Psoas muscle (tissue), 8 donors: ENCODE data around the gene GRIN3B. TPM values are rescaled to one million over a fixed set of nuclear protein-coding genes. Genes with fewer than 3 reads are reported as not detected.

Experiments used
- ATAC-seq, 4 donors: fragments of 200-7000 bp; cut with Tn5 transposase; one replicate each; pipeline ENCODE4 v1.9.1; 2020; ENCODE audit warnings: moderate library complexity in 3 of 4, mild to moderate bottlenecking in 2 of 4
- DNase-seq, 2 donors: peaks; one replicate each; pipeline ENCODE4 v3.0.0-alpha.2; 2020
- H3K27ac ChIP-seq: fragments of 200-600 bp; one replicate; pipeline ENCODE4 v1.8.0; 2022
- H3K27me3 ChIP-seq, 3 donors: fragments of 200-600 bp in 1 of 3; one replicate each; pipeline versions ENCODE4 v1.6.1 to v1.8.0; 2013 to 2022; ENCODE audit warnings: low read length in 2 of 3, mild to moderate bottlenecking in 2 of 3, moderate library complexity in 1 of 3; ENCODE audit not compliant: insufficient read depth in 3 of 3
- H3K36me3 ChIP-seq, 2 donors: fragments of 200-600 bp in 1 of 2; one replicate each; pipeline versions ENCODE4 v1.6.1 to v1.8.0; 2013 to 2022; ENCODE audit warnings: low read depth in 1 of 2, mild to moderate bottlenecking in 1 of 2, moderate library complexity in 1 of 2; ENCODE audit not compliant: insufficient read depth in 1 of 2
- H3K4me1 ChIP-seq: fragments of 200-600 bp; one replicate; pipeline ENCODE4 v1.8.0; 2022
- H3K4me3 ChIP-seq: fragments of 200-600 bp; one replicate; pipeline ENCODE4 v1.8.0; 2022; ENCODE audit warnings: mild to moderate bottlenecking
- H3K9me3 ChIP-seq: fragments of 200-600 bp; one replicate; pipeline ENCODE4 v1.8.0; 2022
- CTCF ChIP-seq: fragments of 200-600 bp; IDR thresholded peaks from one replicate; pipeline ENCODE4 v1.8.0; 2022; ENCODE audit warnings: antibody characterized with exemption
- WGBS, 3 donors: extraction: QIAGEN DNeasy Blood & Tissue Kit; methylation state at CpG; one replicate each; pipeline versions ENCODE4 v1.1.6 to v1.1.7; 2013; 5-methylcytosine and 5-hydroxymethylcytosine counted together
- intact Hi-C, 2 donors: fragments of 100-400 bp; cut with DNase I; formaldehyde crosslinking; loops; one replicate each; pipeline versions ENCODE4 v1.11.0 to v1.14.2; 2022
- polyA plus RNA-seq, 3 donors: library from polyadenylated mRNA; stranded (reverse); fragments of 200-250 nt; gene quantifications; one replicate each; pipeline ENCODE4 v1.2.3, GENCODE V29; 2013
- total RNA-seq, 4 donors: library from RNA; stranded (reverse); fragmentation: NEBNext Ultra II Directional in 2 of 4; extraction: Animal tissue kit (Norgen Biotek cat#: 25700) in 2 of 4; gene quantifications; one replicate each; pipeline versions ENCODE4 v1.2.1 to v1.2.4, GENCODE V29; 2021 to 2023
- donor health status: healthy with polysubstance abuse.
- donor health status: DM: no; HTN: no; CAD: no; lungs with moderate emphysema.
- donor health status: Bipolar disorder and iron deficiency.
- donor health status: healthy.
- donor health status: DM: yes; HTN: yes; CAD: no.
- donor health status: DM: no; HTN: no; CAD: no.
- donor health status: DM: no; HTN: no; CAD: no.
- donor health status: DM: yes; HTN: yes; CAD: no.

GRIN3B gene
- total and polyA plus RNA-seq, 7 donors, result 0.01 to 0.16 TPM; not detected in 5

DNA sequence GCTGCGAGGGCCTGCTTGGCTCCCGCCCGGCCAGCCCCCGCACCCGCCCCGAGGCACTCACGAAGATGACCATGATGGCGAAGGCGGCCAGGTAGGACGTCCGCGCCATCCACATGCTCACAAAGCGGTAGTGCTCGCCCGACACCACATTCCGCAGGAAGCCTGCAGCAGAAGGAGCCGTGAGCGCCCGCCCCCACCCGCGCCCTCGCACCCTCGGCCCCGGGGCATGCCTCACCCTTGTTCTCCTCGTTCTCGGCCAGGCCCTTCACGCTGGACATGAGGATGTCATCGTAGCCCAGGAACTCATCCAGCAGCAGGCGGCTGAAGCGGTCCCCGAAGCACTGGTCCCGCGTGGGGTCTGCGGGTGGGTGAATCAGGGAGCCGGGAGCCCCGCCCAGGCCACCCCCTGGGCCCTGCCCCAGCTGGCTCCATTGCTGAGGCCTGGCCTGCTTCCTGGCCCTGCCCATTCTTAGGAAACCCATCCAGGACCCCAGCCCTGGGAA lies 11.7 kb downstream of the GRIN3B start:
- ATAC-seq (no peak), DNase-seq (no peak)
- TF ChIP-seq CTCF, result no peak
- Histone ChIP-seq H3K27ac (no peak overlapping the region), H3K27me3 (no peaks in the 10 kb centered on the region), H3K4me3 (no peak overlapping the region), H3K36me3 (peaks cover 13 to 59% of the 10 kb centered on the region in 2 donors), H3K9me3 (no peaks in the 10 kb centered on the region), H3K4me1 (peaks cover 27% of the 10 kb centered on the region)
- 88 to 95% (median 90%) methylated on average over 31 to 36 of the region's 36 CpGs for WGBS, 3 donors
- intact Hi-C loops, result no loop called here

- no peaks in the 10 kb centered on the region for H3K27me3 ChIP-seq
- WGBS, 3 donors, result 92 to 94% (median 93%) methylated on average over 16 to 18 of the region's 18 CpGs
These were observed 12.1 kb downstream of the GRIN3B start for GRCh38 chr19:1012334-1012733.

GRCh38 chr19:1013218-1013617 lies 13.0 kb downstream of the GRIN3B start:
- DNase-seq (no peak), ATAC-seq (no peak)
- no peak overlapping the region for H3K4me3 ChIP-seq
- intact Hi-C loops, result no loop called here
- H3K9me3 ChIP-seq, result no peaks in the 10 kb centered on the region
- WGBS, 3 donors, result 89 to 95% (median 91%) methylated on average over 9 to 10 of the region's 10 CpGs
- peaks cover 41% of the 10 kb centered on the region for H3K4me1 ChIP-seq
- no peaks in the 10 kb centered on the region for H3K27me3 ChIP-seq
- no peak overlapping the region for H3K27ac ChIP-seq
- H3K36me3 ChIP-seq, result peaks cover 13 to 59% of the 10 kb centered on the region in 2 donors
- TF ChIP-seq CTCF, result no peak

More at GRCh38 chr19:1012334-1012733, 12.1 kb downstream of the GRIN3B start:
- Histone ChIP-seq H3K9me3 (no peaks in the 10 kb centered on the region), H3K4me3 (no peak overlapping the region), H3K27ac (no peak overlapping the region), H3K4me1 (peaks cover 32% of the 10 kb centered on the region), H3K36me3 (peaks cover 13 to 59% of the 10 kb centered on the region in 2 donors)
- TF ChIP-seq CTCF, result no peak
- ATAC-seq (no peak), DNase-seq (peak in 1 of 2 donors; percentile 49)
- intact Hi-C loops, result no loop called here

- ATAC-seq (no peak), DNase-seq (peak in 1 of 2 donors; percentile 45)
- no peak overlapping the region for H3K4me3 ChIP-seq
- peaks cover 13 to 50% of the 10 kb centered on the region in 2 donors for H3K36me3 ChIP-seq
- no peak for TF ChIP-seq CTCF
- WGBS, 3 donors, result 91 to 92% (median 91%) methylated on average over 47 to 49 of the region's 49 CpGs
- no peaks in the 10 kb centered on the region for H3K27me3 ChIP-seq
- H3K4me1 ChIP-seq, result peaks cover 52% of the 10 kb centered on the region
- no peaks in the 10 kb centered on the region for H3K9me3 ChIP-seq
- no peak overlapping the region for H3K27ac ChIP-seq
- intact Hi-C loops, result no loop called here
These were observed 14.2 kb downstream of the GRIN3B start for GRCh38 chr19:1014161-1015060.
